H9 (cell line): Measurements from ENCODE around the gene KRTAP10-3. TPM values are rescaled to one million over a fixed set of nuclear protein-coding genes. Genes with fewer than 3 reads are reported as not detected.
A peak's percentile ranks its signal among the peaks of the same experiment; 100 is the strongest.
"Not testable (repeated sequence)": the region's sequence is repeated elsewhere in the genome, so short reads cannot be mapped to it uniquely, and the experiment has no call there.

ENCODE experiments used
- DNase-seq: peaks from one replicate; pipeline ENCODE4 v3.0.0-alpha.2; 2017
- H2AFZ ChIP-seq: one replicate; pipeline ENCODE4 v1.6.1; 2013; ENCODE audit warnings: mild to moderate bottlenecking, low read length, control low read depth, moderate library complexity
- H2AK5ac ChIP-seq: 2 replicates; pipeline ENCODE4 v1.6.1; 2013; ENCODE audit warnings: low read length, control low read depth, mixed read lengths; ENCODE audit not compliant: insufficient read length
- H2BK120ac ChIP-seq: one replicate; pipeline ENCODE4 v1.6.1; 2013; ENCODE audit warnings: low read depth, mild to moderate bottlenecking, low read length, control low read depth, inconsistent platforms; ENCODE audit not compliant: poor library complexity, severe bottlenecking
- H2BK12ac ChIP-seq: 2 replicates; pipeline ENCODE4 v1.6.1; 2013; ENCODE audit warnings: low read length, control low read depth, mixed read lengths, low read depth; ENCODE audit not compliant: insufficient read length
- H2BK15ac ChIP-seq: 2 replicates; pipeline ENCODE4 v1.6.1; 2013; ENCODE audit warnings: low read depth, low read length, control low read depth
- H2BK20ac ChIP-seq: one replicate; pipeline ENCODE4 v1.6.1; 2013; ENCODE audit warnings: low read depth, mild to moderate bottlenecking, low read length, control low read depth, inconsistent platforms; ENCODE audit not compliant: poor library complexity, severe bottlenecking
- H2BK5ac ChIP-seq: 2 replicates; pipeline ENCODE4 v1.6.1; 2013; ENCODE audit warnings: low read length, control low read depth, mixed read lengths; ENCODE audit not compliant: insufficient read length
- H3K14ac ChIP-seq: 2 replicates; pipeline ENCODE4 v1.6.1; 2013; ENCODE audit warnings: low read length, control low read depth; ENCODE audit not compliant: insufficient read depth
- H3K18ac ChIP-seq: 2 replicates; pipeline ENCODE4 v1.6.1; 2013; ENCODE audit warnings: low read depth, mild to moderate bottlenecking, mixed read lengths, low read length, control low read depth; ENCODE audit not compliant: insufficient read length
- H3K23ac ChIP-seq: 2 replicates; pipeline ENCODE4 v1.6.1; 2013; ENCODE audit warnings: low read length, control low read depth, mixed read lengths, low read depth; ENCODE audit not compliant: insufficient read length
- H3K23me2 ChIP-seq: 2 replicates; pipeline ENCODE4 v1.6.1; 2013; ENCODE audit warnings: low read depth, mild to moderate bottlenecking, mixed read lengths, low read length, control low read depth; ENCODE audit not compliant: insufficient read length, poor library complexity, severe bottlenecking
- H3K27ac ChIP-seq: 2 replicates; pipeline ENCODE4 v1.5.1; 2013; ENCODE audit warnings: low read length, control low read depth, mixed read lengths, low read depth; ENCODE audit not compliant: insufficient read length
- H3K27me3 ChIP-seq: 2 replicates; pipeline ENCODE4 v1.6.1; 2013; ENCODE audit warnings: low read length, control low read depth, inconsistent platforms; ENCODE audit not compliant: insufficient read depth
- H3K4ac ChIP-seq: 2 replicates; pipeline ENCODE4 v1.6.1; 2013; ENCODE audit warnings: low read depth, mild to moderate bottlenecking, control low read depth, inconsistent platforms, low read length, moderate library complexity
- H3K4me1 ChIP-seq: 2 replicates; pipeline ENCODE4 v1.6.1; 2013; ENCODE audit warnings: low read length, control low read depth, inconsistent platforms; ENCODE audit not compliant: insufficient read depth
- H3K4me2 ChIP-seq: 2 replicates; pipeline ENCODE4 v1.6.1; 2013; ENCODE audit warnings: low read length, control low read depth, mixed read lengths; ENCODE audit not compliant: insufficient read length, insufficient read depth
- H3K56ac ChIP-seq: 2 replicates; pipeline ENCODE4 v1.6.1; 2013; ENCODE audit warnings: low read depth, mild to moderate bottlenecking, mixed read lengths, low read length, control low read depth; ENCODE audit not compliant: insufficient read length
- H3K79me1 ChIP-seq: 2 replicates; pipeline ENCODE4 v1.6.1; 2013; ENCODE audit warnings: low read depth, mild to moderate bottlenecking, moderate library complexity, low read length, control low read depth, inconsistent platforms; ENCODE audit not compliant: insufficient read depth, poor library complexity, severe bottlenecking
- H3K79me2 ChIP-seq: 2 replicates; pipeline ENCODE4 v1.6.1; 2013; ENCODE audit warnings: low read length, control low read depth, inconsistent platforms; ENCODE audit not compliant: insufficient read depth
- H3K9ac ChIP-seq: 2 replicates; pipeline ENCODE4 v1.6.1; 2013; ENCODE audit warnings: low read length, control low read depth, mixed read lengths; ENCODE audit not compliant: insufficient read length; ENCODE audit errors: extremely low read depth
- H3K9me3 ChIP-seq: one replicate; pipeline ENCODE4 v1.6.1; 2013; ENCODE audit warnings: low read depth, low read length, inconsistent platforms; ENCODE audit not compliant: control insufficient read depth
- H3T11ph ChIP-seq: one replicate; pipeline ENCODE4 v1.6.1; 2013; ENCODE audit warnings: mild to moderate bottlenecking, low read length, control low read depth, inconsistent platforms
- H4K20me1 ChIP-seq: one replicate; pipeline ENCODE4 v1.6.1; 2013; ENCODE audit not compliant: control insufficient read depth, insufficient read length, insufficient read depth
- H4K5ac ChIP-seq: 2 replicates; pipeline ENCODE4 v1.6.1; 2013; ENCODE audit warnings: low read depth, mild to moderate bottlenecking, mixed read lengths, low read length, control low read depth; ENCODE audit not compliant: insufficient read length
- H4K8ac ChIP-seq: replicated peaks from 2 replicates; pipeline ENCODE4 v1.6.1; 2013; ENCODE audit warnings: low read length, control low read depth, mixed read lengths, low read depth; ENCODE audit not compliant: insufficient read length
- H4K91ac ChIP-seq: 2 replicates; pipeline ENCODE4 v1.6.1; 2013; ENCODE audit warnings: low read depth, mild to moderate bottlenecking, moderate library complexity, mixed read lengths, low read length, control low read depth; ENCODE audit not compliant: insufficient read length
- H3K27ac Mint-ChIP-seq, 3 experiments: 2 replicates in 2 of 3; 3 replicates in 1 of 3; pipeline ENCODE4 v1.8.0; 2020 to 2021; ENCODE audit warnings: mixed read lengths in 3 of 3, mild to moderate bottlenecking in 1 of 3, moderate library complexity in 1 of 3
- H3K27me3 Mint-ChIP-seq: 2 replicates; pipeline ENCODE4 v1.8.0; 2021; ENCODE audit warnings: low read depth, mild to moderate bottlenecking, moderate library complexity, mixed read lengths
- H3K36me3 Mint-ChIP-seq, 3 experiments: 2 replicates in 2 of 3; 3 replicates in 1 of 3; pipeline ENCODE4 v1.8.0; 2020 to 2021; ENCODE audit warnings: low read depth in 3 of 3, mixed read lengths in 3 of 3; ENCODE audit not compliant: insufficient read depth in 1 of 3
- H3K4me1 Mint-ChIP-seq, 2 experiments: 2 replicates each; pipeline ENCODE4 v1.8.0; 2020; ENCODE audit warnings: mixed read lengths in 2 of 2
- H3K4me3 Mint-ChIP-seq, 2 experiments: 2 replicates in 1 of 2; 3 replicates in 1 of 2; pipeline ENCODE4 v1.8.0; 2020 to 2021; ENCODE audit warnings: mild to moderate bottlenecking in 2 of 2, mixed read lengths in 2 of 2, moderate library complexity in 1 of 2
- H3K9me3 Mint-ChIP-seq, 2 experiments: 2 replicates in 1 of 2; 3 replicates in 1 of 2; pipeline ENCODE4 v1.8.0; 2020; ENCODE audit warnings: mild to moderate bottlenecking in 2 of 2, mixed read lengths in 2 of 2, moderate library complexity in 1 of 2
- CTCF ChIP-seq: fragments of 200-600 bp; sonication (generic); conservative IDR thresholded peaks from 3 replicates; pipeline ENCODE4 v1.8.0; 2021; ENCODE audit warnings: antibody characterized with exemption, mild to moderate bottlenecking
- WGBS: extraction: QIAGEN DNeasy Blood & Tissue Kit; methylation state at CpG from one replicate; pipeline ENCODE4 v1.1.7; 2013; ENCODE audit warnings: missing lambda C conversion rate, low lambda C conversion rate, mixed read lengths; ENCODE audit not compliant: insufficient read length; ENCODE audit errors: extremely low coverage; 5-methylcytosine and 5-hydroxymethylcytosine counted together
- total RNA-seq: library from RNA; stranded (reverse); gene quantifications from 2 replicates; pipeline ENCODE4 v1.2.1, GENCODE V29; 2021

Gene KRTAP10-3
- total RNA-seq, 1 experiment from 2014 or later, result not detected

- H2BK20ac ChIP-seq, result no peak within 1 kb of the TSS
- DNase-seq, result peak; percentile 35
- no peak within 1 kb of the TSS for H3K14ac ChIP-seq
- no peak within 1 kb of the TSS for H3K23ac ChIP-seq
- H4K20me1 ChIP-seq, result no peaks in the 10 kb centered on the region
- H3K4me1 Mint-ChIP-seq, result peaks cover 33 to 34% of the 10 kb centered on the region in 2 experiments
- H2BK15ac ChIP-seq, result no peak within 1 kb of the TSS
- H4K5ac ChIP-seq, result no peak within 1 kb of the TSS
- no peak within 1 kb of the TSS for H2BK12ac ChIP-seq
- H2BK120ac ChIP-seq, result no peak within 1 kb of the TSS
- peak within 1 kb of the TSS in 2 of 3 experiments; percentile 61 to 63; a peak in 2 of 7 replicates for H3K27ac Mint-ChIP-seq
- no peak within 1 kb of the TSS for H3K4ac ChIP-seq
- H3K4me1 ChIP-seq, result no peaks in the 10 kb centered on the region; the same call in 1 of the 2 replicates
- H3K27me3 ChIP-seq, result no peaks in the 10 kb centered on the region
- no peak within 1 kb of the TSS for H2AK5ac ChIP-seq
- TF ChIP-seq CTCF, result no peak
- peak within 1 kb of the TSS; percentile 48 for H3K18ac ChIP-seq
- H3K27me3 Mint-ChIP-seq, result no peaks in the 10 kb centered on the region; the same call in none of the 2 replicates
- no peak within 1 kb of the TSS for H2BK5ac ChIP-seq
- no peak within 1 kb of the TSS for H4K8ac ChIP-seq
- H3K79me2 ChIP-seq, result no peaks in the 10 kb centered on the region
- no peak within 1 kb of the TSS for H3T11ph ChIP-seq
- peak within 1 kb of the TSS in 1 of 2 experiments; percentile 64; a peak in 2 of 5 replicates for H3K4me3 Mint-ChIP-seq
- H3K27ac ChIP-seq, result no peak within 1 kb of the TSS
- no peaks in the 10 kb centered on the region for H3K79me1 ChIP-seq
- no peak within 1 kb of the TSS for H4K91ac ChIP-seq
- H3K9me3 ChIP-seq, result no peaks in the 10 kb centered on the region
- H2AFZ ChIP-seq, result no peak within 1 kb of the TSS
- H3K23me2 ChIP-seq, result no peaks in the 10 kb centered on the region
- H3K9me3 Mint-ChIP-seq, result no peaks in the 10 kb centered on the region; a peak in 2 of 5 replicates
- no peak within 1 kb of the TSS for H3K9ac ChIP-seq
- no peak within 1 kb of the TSS for H3K4me2 ChIP-seq
- no peaks in the 10 kb centered on the region for H3K36me3 Mint-ChIP-seq
- WGBS, result no CpG with 5 or more reads among the region's 33 CpGs
- no peak within 1 kb of the TSS for H3K56ac ChIP-seq
These were observed 34.1 kb upstream of the KRTAP10-3 start, which contains the start of gene KRTAP10-6 for GRCh38 chr21:44592446-44593311. TSS of gene KRTAP10-6 (minus strand) at chr21:44592505. CDS start at chr21:44592484, 21 bp downstream.

GRCh38 chr21:44591801-44592130 lies 33.2 kb upstream of the KRTAP10-3 start:
- peaks cover 27% of the 10 kb centered on the region in 2 experiments for H3K4me1 Mint-ChIP-seq
- H3K9me3 Mint-ChIP-seq, H2BK120ac ChIP-seq, H4K8ac ChIP-seq, H4K91ac ChIP-seq, H3T11ph ChIP-seq, H3K4me3 Mint-ChIP-seq, H3K27ac ChIP-seq, H2BK15ac ChIP-seq, H4K20me1 ChIP-seq, H3K36me3 Mint-ChIP-seq, H3K23me2 ChIP-seq, H3K9me3 ChIP-seq, H3K27me3 Mint-ChIP-seq, H2BK12ac ChIP-seq, H3K27me3 ChIP-seq, H3K4me1 ChIP-seq, H3K23ac ChIP-seq, H3K9ac ChIP-seq, H3K4me2 ChIP-seq, H3K79me1 ChIP-seq, H3K56ac ChIP-seq, H4K5ac ChIP-seq, H3K79me2 ChIP-seq, H2BK5ac ChIP-seq, DNase-seq, H2BK20ac ChIP-seq, H3K18ac ChIP-seq, H3K4ac ChIP-seq, H2AFZ ChIP-seq, H3K14ac ChIP-seq, H2AK5ac ChIP-seq, H3K27ac Mint-ChIP-seq: not testable (repeated sequence)
- no CpG with 5 or more reads among the region's 4 CpGs for WGBS
